ENCODE data around the gene DNAJB4. TPM values are rescaled to one million over a fixed set of nuclear protein-coding genes. Genes with fewer than 3 reads are reported as not detected.
"Not testable (repeated sequence)": the region's sequence is repeated elsewhere in the genome, so short reads cannot be mapped to it uniquely, and the experiment has no call there.

Gene DNAJB4
- total RNA-seq, 1 donor, result 57.0 TPM

DNA sequence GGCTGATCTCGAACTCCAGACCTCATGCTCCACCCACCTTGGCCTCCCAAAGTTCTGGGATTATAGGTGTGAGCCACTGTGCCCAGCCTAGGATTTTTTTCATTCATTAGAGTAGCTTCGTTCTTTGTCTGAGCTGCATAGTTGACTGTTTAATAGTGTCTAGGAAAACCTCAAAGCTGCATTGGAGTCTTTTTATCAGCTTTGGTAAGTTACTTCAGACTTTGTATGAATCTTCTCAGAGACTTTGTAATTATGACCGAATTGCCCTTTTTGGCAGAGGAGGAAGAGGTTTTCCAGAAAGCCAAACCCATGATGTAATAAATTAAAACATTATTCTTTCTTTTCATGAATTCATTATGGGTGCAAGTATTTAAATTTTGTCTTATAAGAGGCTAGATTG, 5.1 kb downstream of the DNAJB4 start:
- TF ChIP-seq, protein P1, sequence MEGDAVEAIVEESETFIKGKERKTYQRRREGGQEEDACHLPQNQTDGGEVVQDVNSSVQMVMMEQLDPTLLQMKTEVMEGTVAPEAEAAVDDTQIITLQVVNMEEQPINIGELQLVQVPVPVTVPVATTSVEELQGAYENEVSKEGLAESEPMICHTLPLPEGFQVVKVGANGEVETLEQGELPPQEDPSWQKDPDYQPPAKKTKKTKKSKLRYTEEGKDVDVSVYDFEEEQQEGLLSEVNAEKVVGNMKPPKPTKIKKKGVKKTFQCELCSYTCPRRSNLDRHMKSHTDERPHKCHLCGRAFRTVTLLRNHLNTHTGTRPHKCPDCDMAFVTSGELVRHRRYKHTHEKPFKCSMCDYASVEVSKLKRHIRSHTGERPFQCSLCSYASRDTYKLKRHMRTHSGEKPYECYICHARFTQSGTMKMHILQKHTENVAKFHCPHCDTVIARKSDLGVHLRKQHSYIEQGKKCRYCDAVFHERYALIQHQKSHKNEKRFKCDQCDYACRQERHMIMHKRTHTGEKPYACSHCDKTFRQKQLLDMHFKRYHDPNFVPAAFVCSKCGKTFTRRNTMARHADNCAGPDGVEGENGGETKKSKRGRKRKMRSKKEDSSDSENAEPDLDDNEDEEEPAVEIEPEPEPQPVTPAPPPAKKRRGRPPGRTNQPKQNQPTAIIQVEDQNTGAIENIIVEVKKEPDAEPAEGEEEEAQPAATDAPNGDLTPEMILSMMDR (IDR thresholded peaks at IDR 0.05; ENCODE audit: insufficient read depth, low read depth, low read length), result no peak
- DNase-seq (ENCODE audit: low read depth), result peak; percentile 46
- peak overlapping the region; percentile 85 for H3K4me3 ChIP-seq (ENCODE audit: low read depth, low read length)

DNA sequence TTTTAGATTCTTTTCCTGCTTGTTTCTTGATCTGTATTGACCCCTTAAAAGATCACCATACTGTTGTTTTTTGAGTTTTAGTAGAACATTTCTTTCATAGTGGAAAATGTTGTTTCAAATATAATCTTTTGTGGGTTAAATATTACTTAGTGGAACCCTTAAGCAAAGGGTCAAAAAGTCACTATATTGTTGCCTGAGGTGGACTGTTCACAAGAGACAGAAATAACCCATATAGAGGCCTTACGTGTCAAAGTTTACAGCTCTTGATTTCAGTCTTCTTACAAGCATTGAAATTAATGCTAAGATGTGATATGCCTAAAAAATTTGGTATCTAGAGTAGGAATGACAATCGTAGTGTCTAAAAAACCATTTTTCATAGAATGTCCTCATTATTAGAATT, 6.3 kb downstream of the DNAJB4 start:
- TF ChIP-seq, protein P1 (IDR thresholded peaks at IDR 0.05; ENCODE audit: insufficient read depth, low read depth, low read length), result no peak
- H3K4me3 ChIP-seq (ENCODE audit: low read depth, low read length), result no peak overlapping the region
- DNase-seq (ENCODE audit: low read depth), result no peak

DNA sequence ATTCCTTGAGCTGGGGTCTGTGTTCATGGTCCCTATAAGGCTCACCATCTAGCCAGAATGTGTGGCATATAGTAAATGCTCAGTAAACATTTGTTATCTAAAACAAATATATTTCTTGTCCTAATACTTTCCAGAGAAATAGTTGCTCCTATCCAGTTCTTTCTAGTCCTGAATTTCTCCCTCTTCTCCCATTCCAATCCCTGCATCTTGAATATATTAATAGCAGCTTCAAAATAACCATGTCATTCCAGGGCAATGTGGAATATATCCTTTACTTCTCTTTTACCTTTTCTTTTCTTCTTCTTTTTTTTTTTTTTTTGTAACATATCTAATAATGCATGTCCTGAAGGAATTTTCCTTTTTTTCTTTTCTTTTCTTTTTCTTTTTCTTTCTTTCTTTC, 10.4 kb downstream of the DNAJB4 start:
- H3K4me3 ChIP-seq (ENCODE audit: low read depth, low read length), result no peak overlapping the region
- no peak for DNase-seq (ENCODE audit: low read depth)
- TF ChIP-seq, protein P1 (IDR thresholded peaks at IDR 0.05; ENCODE audit: insufficient read depth, low read depth, low read length), result no peak

DNA sequence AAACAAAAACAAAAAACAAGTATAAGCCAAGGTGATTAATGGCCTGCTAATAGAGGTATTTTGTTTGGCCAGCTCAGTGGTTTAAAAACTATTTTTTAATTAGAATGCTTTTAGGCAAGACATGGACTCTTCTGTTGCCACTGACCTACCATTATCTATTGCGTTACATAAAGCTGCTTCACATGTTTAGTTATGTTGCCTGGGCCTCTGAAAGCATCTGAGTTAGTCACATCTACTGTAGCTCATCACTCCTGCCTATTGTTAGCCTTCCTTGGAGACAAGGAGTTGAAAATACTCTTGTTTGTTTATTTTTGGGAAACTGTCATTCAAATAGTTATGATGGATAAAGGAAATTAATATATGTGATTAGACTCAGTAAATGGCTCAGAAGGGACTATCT, 14.3 kb downstream of the DNAJB4 start:
- DNase-seq (ENCODE audit: low read depth), result no peak
- TF ChIP-seq, protein P1 (IDR thresholded peaks at IDR 0.05; ENCODE audit: insufficient read depth, low read depth, low read length), result no peak
- H3K4me3 ChIP-seq (ENCODE audit: low read depth, low read length), result no peak overlapping the region

DNA sequence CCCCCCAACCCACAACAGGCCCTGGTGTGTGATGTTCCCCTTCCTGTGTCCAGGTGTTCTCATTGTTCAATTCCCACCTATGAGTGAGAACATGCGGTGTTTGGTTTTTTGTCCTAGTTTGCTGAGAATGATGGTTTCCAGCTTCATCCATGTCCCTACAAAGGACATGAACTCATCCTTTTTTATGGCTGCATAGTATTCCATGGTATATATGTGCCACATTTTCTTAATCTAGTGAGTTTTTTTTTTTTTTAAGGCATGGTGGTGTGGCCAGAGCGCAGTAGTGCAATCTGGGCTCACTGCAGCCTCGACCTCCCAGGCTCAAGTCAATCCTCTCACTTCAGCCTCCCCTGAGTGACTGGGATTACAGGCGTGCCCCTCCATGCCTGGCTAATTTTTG, 16.4 kb downstream of the DNAJB4 start:
- H3K4me3 ChIP-seq (ENCODE audit: low read depth, low read length); DNase-seq (ENCODE audit: low read depth): not testable (repeated sequence)

DNA sequence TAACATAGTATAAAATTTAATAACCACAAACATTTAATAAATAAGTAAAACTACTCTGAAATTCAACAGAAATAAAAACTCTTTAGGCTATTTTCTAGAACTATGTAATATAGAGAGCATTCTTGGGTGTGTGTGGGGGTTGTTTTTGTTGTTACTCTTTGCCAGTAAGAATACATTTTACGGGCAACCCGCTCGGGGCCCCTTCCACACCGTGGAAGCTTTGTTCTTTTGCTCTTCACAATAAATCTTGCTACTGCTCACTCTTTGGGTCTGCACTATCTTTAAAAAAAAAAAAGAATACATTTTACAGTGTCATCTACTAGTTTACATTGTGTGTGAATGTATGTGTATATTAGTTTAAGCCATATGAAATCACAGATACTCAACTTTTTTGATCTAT, 25.1 kb downstream of the DNAJB4 start:
- H3K4me3 ChIP-seq (ENCODE audit: low read depth, low read length), result no peak overlapping the region
- no peak for DNase-seq (ENCODE audit: low read depth)
- TF ChIP-seq, protein P1 (IDR thresholded peaks at IDR 0.05; ENCODE audit: insufficient read depth, low read depth, low read length), result no peak

DNA sequence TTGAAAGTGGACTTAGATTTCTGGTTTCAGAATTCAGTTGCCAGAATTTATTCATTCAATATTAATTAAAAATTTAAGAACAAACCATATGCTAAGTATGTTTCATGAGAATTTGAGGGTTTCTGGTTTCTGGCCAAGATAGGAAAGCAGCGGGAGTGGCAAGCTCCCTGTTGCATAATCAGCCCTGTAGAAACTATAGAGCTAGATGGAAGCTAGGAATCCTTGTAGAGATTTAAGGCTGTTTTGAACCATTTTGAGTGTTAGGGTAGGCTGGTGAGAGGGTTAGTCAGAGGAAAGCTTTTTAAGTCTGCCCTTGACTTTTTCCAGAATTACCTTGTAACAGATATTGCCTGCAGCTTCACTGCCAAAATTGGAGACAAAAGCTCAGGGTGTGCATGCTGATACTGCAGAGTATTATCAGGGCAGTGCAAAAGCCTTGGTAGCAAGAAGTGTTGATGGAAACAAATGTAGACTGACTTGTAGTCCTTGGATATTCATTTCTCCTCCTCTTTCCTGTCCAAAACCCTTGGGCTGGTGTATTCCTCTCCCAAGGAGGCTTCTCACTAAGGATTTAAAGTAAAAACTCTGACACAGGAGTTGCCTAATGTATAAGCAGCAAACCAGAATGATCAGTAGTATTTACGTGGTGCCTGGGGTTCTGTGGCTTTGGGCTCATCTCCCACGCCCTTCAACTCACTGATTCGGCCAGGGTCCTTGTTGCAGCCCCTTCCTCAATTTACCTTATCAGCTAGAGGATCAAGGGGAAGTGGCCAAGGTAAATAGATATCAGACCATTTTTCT, 28.5 kb downstream of the DNAJB4 start:
- peak; percentile 20 for DNase-seq (ENCODE audit: low read depth)
- TF ChIP-seq, protein P1 (IDR thresholded peaks at IDR 0.05; ENCODE audit: insufficient read depth, low read depth, low read length), result no peak
- no peak overlapping the region for H3K4me3 ChIP-seq (ENCODE audit: low read depth, low read length)
